T-helper 2 cell treated with Interferon-gamma antibody and Interleukin-4, amounts not matched to agents 5 μg/mL and 100 μg/mL, for 36 hours (primary cell): ENCODE measurements around the gene NLK.
"Not testable (repeated sequence)": the region's sequence is repeated elsewhere in the genome, so short reads cannot be mapped to it uniquely, and the experiment has no call there.

ENCODE experiments used
- DNase-seq: peaks from one replicate; pipeline ENCODE4 v3.0.0; 2021; ENCODE audit warnings: low spot score
- H3K27ac Mint-ChIP-seq: one replicate; pipeline ENCODE4 v1.8.0; 2021; ENCODE audit warnings: mild to moderate bottlenecking, mixed read lengths
- H3K27me3 Mint-ChIP-seq: one replicate; pipeline ENCODE4 v1.8.0; 2021; ENCODE audit warnings: low read depth, mixed read lengths
- H3K36me3 Mint-ChIP-seq: one replicate; pipeline ENCODE4 v1.8.0; 2021; ENCODE audit warnings: low read depth, mixed read lengths
- H3K4me1 Mint-ChIP-seq: one replicate; pipeline ENCODE4 v1.8.0; 2021; ENCODE audit warnings: low read depth, mixed read lengths
- H3K4me3 Mint-ChIP-seq: one replicate; pipeline ENCODE4 v1.8.0; 2022; ENCODE audit warnings: mild to moderate bottlenecking, moderate library complexity, mixed read lengths
- H3K9me3 Mint-ChIP-seq: one replicate; pipeline ENCODE4 v1.8.0; 2021; ENCODE audit warnings: mixed read lengths

The NLK gene

GRCh38 chr17:28071179-28071578, 28.7 kb downstream of the NLK start:
- Mint-ChIP-seq H3K4me3 (no peak overlapping the region), H3K36me3 (peaks cover 22% of the 10 kb centered on the region), H3K9me3 (peaks cover 25% of the 10 kb centered on the region), H3K27ac (no peak overlapping the region), H3K27me3 (no peaks in the 10 kb centered on the region), H3K4me1 (peaks cover 18% of the 10 kb centered on the region)
- DNase-seq = no peak

- H3K27ac Mint-ChIP-seq = peak overlapping the region; percentile 42
- peaks cover 17% of the 10 kb centered on the region for H3K4me1 Mint-ChIP-seq
These were observed 29.6 kb downstream of the NLK start for GRCh38 chr17:28071891-28072606.

DNA sequence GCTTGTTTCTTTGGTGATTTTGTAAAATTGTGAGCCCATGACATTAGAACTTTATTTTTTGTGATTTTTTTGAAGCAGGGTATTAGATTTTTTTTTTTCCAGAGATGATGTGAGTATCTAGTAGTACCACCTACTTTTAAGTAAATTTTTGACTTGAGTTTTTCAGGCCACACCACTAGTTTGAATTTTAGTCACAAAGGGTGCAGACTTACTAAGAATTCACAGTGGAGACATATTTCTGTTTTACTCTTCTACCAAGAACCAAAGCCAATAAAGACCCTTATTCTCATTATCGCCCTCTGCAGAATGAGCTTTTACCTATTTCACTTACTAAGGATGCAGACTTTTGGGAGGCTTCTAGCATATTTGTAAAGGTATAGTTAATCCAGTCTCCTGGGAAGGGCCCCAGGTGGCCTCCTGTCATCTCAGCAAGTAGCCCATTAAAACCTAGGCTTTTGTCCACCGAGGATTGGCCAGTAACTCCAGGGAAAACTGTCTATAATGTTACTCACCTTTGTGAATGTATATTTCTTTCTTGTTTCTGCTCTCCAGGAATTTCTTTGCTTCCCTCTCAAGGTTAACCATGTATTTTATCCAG, 30.6 kb downstream of the NLK start:
- H3K4me3 Mint-ChIP-seq = no peak overlapping the region
- H3K27me3 Mint-ChIP-seq = no peaks in the 10 kb centered on the region
- peaks cover 25% of the 10 kb centered on the region for H3K9me3 Mint-ChIP-seq
- no peak for DNase-seq
- H3K36me3 Mint-ChIP-seq = peaks cover 22% of the 10 kb centered on the region
- no peak overlapping the region for H3K27ac Mint-ChIP-seq
- H3K4me1 Mint-ChIP-seq = peaks cover 17% of the 10 kb centered on the region

More at GRCh38 chr17:28071891-28072606, 29.6 kb downstream of the NLK start:
- DNase-seq = no peak
- peaks cover 22% of the 10 kb centered on the region for H3K36me3 Mint-ChIP-seq
- no peaks in the 10 kb centered on the region for H3K27me3 Mint-ChIP-seq
- H3K9me3 Mint-ChIP-seq = peaks cover 25% of the 10 kb centered on the region
- H3K4me3 Mint-ChIP-seq = no peak overlapping the region

- H3K27me3 Mint-ChIP-seq = no peaks in the 10 kb centered on the region
- no peak overlapping the region for H3K27ac Mint-ChIP-seq
- no peak for DNase-seq
- peaks cover 22% of the 10 kb centered on the region for H3K9me3 Mint-ChIP-seq
- peaks cover 19% of the 10 kb centered on the region for H3K36me3 Mint-ChIP-seq
- H3K4me1 Mint-ChIP-seq = peaks cover 22% of the 10 kb centered on the region
- no peak overlapping the region for H3K4me3 Mint-ChIP-seq
These were observed 31.5 kb downstream of the NLK start for GRCh38 chr17:28074010-28074409.

DNA sequence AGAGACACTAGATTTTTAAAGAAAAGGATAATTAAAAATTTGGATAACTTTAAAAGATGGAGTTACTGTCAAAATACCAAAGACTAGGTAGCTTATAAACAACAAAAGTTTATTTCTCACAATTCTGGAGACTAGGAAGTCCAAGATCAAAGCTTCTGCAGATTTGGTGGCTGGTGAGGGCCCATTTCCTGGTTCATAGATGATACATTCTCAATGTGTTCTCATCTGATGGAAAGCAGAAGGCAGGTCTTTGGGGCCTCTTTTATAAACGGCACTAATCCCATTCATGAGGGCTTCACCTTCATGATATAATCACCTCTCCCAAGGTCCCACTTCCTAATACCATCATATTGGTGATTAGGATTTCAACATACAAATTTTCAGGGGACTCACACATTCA, 33.7 kb downstream of the NLK start:
- H3K36me3 Mint-ChIP-seq = peaks cover 13% of the 10 kb centered on the region
- H3K4me3 Mint-ChIP-seq = no peak overlapping the region
- peaks cover 16% of the 10 kb centered on the region for H3K9me3 Mint-ChIP-seq
- DNase-seq = no peak
- peaks cover 3% of the 10 kb centered on the region for H3K27me3 Mint-ChIP-seq
- no peak overlapping the region for H3K27ac Mint-ChIP-seq
- H3K4me1 Mint-ChIP-seq = peaks cover 24% of the 10 kb centered on the region

- H3K4me1 Mint-ChIP-seq = peaks cover 20% of the 10 kb centered on the region
- not testable (repeated sequence) for H3K27me3 Mint-ChIP-seq, H3K36me3 Mint-ChIP-seq, H3K9me3 Mint-ChIP-seq, H3K27ac Mint-ChIP-seq, DNase-seq, H3K4me3 Mint-ChIP-seq
These were observed 34.7 kb downstream of the NLK start for GRCh38 chr17:28077140-28077539.

- Mint-ChIP-seq H3K27me3 (peaks cover 3% of the 10 kb centered on the region), H3K4me3 (no peak overlapping the region), H3K9me3 (no peaks in the 10 kb centered on the region), H3K36me3 (no peaks in the 10 kb centered on the region), H3K4me1 (peaks cover 16% of the 10 kb centered on the region), H3K27ac (no peak overlapping the region)
- DNase-seq = no peak
These were observed 36.1 kb downstream of the NLK start for GRCh38 chr17:28078341-28079229.

DNA sequence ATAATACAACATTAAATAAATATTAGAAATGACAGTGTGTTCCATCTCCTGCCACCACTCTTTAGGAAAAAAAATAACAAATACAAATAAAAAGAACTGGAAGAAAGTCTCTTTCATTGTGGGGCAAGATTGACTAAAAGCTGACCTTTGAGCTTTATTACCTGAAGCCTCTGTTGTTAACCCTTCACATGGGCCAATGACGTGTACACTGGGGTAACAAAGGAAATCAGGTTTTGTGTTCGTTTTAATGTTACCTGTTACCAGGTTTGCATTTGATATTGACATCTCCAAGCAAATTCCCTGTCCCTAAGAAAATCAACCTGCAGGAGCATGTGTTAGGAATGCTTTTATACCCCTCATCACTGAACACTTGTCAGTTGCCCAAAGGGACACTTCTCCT, 39.0 kb downstream of the NLK start:
- Mint-ChIP-seq H3K9me3 (no peaks in the 10 kb centered on the region), H3K27ac (no peak overlapping the region), H3K4me3 (no peak overlapping the region), H3K27me3 (peaks cover 3% of the 10 kb centered on the region), H3K36me3 (no peaks in the 10 kb centered on the region), H3K4me1 (peaks cover 15% of the 10 kb centered on the region)
- no peak for DNase-seq

DNA sequence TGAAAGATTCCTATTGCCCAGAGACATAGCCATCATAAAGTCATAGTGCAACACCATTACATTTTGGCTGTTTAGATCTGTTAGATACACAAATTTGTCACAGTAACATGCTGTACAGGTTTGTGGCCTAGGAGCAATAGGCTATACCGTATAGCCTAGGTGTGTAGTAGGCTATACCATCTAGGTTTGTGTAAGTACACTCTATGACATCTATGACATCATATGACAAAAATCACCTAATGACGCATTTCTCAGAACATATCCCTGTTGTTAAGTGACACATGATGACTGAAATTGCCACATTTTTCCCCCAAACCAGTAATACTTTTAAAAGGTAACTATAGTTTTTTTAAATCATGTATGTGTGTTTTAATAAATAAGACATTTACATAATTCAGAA, 43.3 kb downstream of the NLK start:
- peaks cover 12% of the 10 kb centered on the region for H3K4me1 Mint-ChIP-seq
- H3K27ac Mint-ChIP-seq = no peak overlapping the region
- H3K36me3 Mint-ChIP-seq = peaks cover 1% of the 10 kb centered on the region
- DNase-seq = no peak
- H3K4me3 Mint-ChIP-seq = no peak overlapping the region
- peaks cover 2% of the 10 kb centered on the region for H3K27me3 Mint-ChIP-seq
- H3K9me3 Mint-ChIP-seq = no peaks in the 10 kb centered on the region

- Mint-ChIP-seq H3K9me3 (no peaks in the 10 kb centered on the region), H3K27me3 (peaks cover 2% of the 10 kb centered on the region), H3K27ac (no peak overlapping the region), H3K36me3 (peaks cover 2% of the 10 kb centered on the region), H3K4me3 (no peak overlapping the region), H3K4me1 (peaks cover 13% of the 10 kb centered on the region)
- DNase-seq = no peak
These were observed 44.0 kb downstream of the NLK start for GRCh38 chr17:28086519-28086918.

DNA sequence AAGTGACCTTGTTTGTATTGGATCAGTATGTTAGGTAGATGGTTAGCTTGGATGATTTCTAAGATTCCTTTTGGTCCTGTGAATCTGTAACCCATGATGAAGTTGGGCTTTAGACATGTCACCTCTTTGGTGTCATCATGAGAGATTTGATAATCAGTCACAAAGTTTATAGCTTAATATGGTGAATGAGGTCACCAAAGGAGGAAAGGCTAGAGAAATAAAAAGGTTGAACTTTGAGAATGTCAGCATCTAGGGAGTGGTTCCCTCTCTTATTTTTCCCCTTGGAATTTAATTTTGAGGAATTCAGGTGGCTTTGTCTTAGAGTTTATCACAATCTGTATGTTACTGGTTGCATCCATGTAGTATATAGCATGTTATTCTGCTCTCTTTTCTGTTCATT, 45.3 kb downstream of the NLK start:
- Mint-ChIP-seq H3K9me3 (no peaks in the 10 kb centered on the region), H3K4me3 (no peak overlapping the region), H3K27me3 (peaks cover 2% of the 10 kb centered on the region), H3K27ac (no peak overlapping the region), H3K4me1 (peaks cover 13% of the 10 kb centered on the region), H3K36me3 (peaks cover 2% of the 10 kb centered on the region)
- no peak for DNase-seq

DNA sequence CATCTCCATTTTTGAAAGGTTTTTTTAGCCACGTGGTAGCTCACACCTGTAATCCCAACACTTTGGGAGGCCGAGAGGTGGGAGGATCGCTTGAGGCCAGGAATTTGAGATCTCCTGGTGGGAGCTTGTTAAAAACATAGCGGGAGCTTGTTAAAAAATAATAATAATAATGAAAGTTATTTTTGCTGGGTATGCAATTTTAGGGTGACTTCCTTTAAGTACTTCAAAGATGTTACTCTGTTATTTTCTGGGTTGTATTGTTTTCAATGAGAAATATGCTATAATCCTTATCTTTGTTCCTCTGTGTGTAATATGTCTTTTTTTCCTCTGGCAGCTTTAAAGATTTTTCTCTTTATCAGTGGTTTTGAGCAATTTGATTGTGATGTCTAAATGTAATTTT, 48.1 kb downstream of the NLK start:
- Mint-ChIP-seq H3K4me3 (no peak overlapping the region), H3K4me1 (peaks cover 7% of the 10 kb centered on the region), H3K36me3 (peaks cover 2% of the 10 kb centered on the region)

DNA sequence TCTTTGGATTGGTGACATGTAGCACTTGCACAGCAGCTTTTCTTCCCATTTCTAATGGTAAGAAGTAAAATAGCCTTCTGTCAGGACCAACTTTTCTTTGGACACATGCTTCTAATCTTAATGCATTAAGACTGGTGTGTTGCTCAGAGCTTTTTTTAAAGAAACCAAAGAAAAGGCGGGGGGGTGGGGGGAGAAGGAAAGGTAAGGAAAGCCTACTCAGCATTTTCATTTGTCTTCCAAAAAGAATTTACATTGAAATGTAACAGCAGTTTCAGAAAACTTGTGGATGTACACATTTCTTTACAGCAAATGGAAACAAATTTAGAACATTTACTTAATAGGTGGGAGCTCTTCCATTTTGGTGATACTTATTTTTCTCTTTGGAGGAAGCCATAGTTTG, 49.6 kb downstream of the NLK start:
- peaks cover 2% of the 10 kb centered on the region for H3K27me3 Mint-ChIP-seq
- no peaks in the 10 kb centered on the region for H3K9me3 Mint-ChIP-seq
- H3K4me3 Mint-ChIP-seq = no peak overlapping the region
- peaks cover 2% of the 10 kb centered on the region for H3K36me3 Mint-ChIP-seq
- H3K27ac Mint-ChIP-seq = no peak overlapping the region
- peaks cover 7% of the 10 kb centered on the region for H3K4me1 Mint-ChIP-seq
- DNase-seq = no peak

More for the DNA sequence above, 48.1 kb downstream of the NLK start:
- Mint-ChIP-seq H3K9me3 (no peaks in the 10 kb centered on the region), H3K27me3 (peaks cover 2% of the 10 kb centered on the region), H3K27ac (no peak overlapping the region)
- no peak for DNase-seq
